WTC11 (cell line): ENCODE measurements around the gene RBM44. TPM values are rescaled to one million over a fixed set of nuclear protein-coding genes. Genes with fewer than 3 reads are reported as not detected.
A peak's percentile ranks its signal among the peaks of the same experiment; 100 is the strongest.
"Not testable (repeated sequence)": the region's sequence is repeated elsewhere in the genome, so short reads cannot be mapped to it uniquely, and the experiment has no call there.

Experiments used
- ATAC-seq: fragments of 200-7000 bp; cut with Tn5 transposase; 2 replicates; pipeline ENCODE4 v1.10.0; 2021; ENCODE audit warnings: mild to moderate bottlenecking, moderate library complexity
- CTCF ChIA-PET: fragments of 300-600 bp; sonication (Branson Sonifier 250); formaldehyde crosslinking; loops from one replicate; lab custom pipeline; 2021; ENCODE audit warnings: antibody characterized with exemption; lab: Charles Lee
- POLR2A ChIA-PET: fragments of 350-600 bp; sonication (Branson Sonifier 250); formaldehyde crosslinking; loops from one replicate; lab custom pipeline; 2021; ENCODE audit warnings: antibody characterized with exemption; lab: Charles Lee
- DNase-seq: peaks from one replicate; pipeline ENCODE4 v3.0.0; 2021; ENCODE audit warnings: low spot score
- H3K27ac Mint-ChIP-seq: 2 replicates; pipeline ENCODE4 v1.8.0; 2021; ENCODE audit warnings: mixed read lengths
- H3K27me3 Mint-ChIP-seq: 2 replicates; pipeline ENCODE4 v1.8.0; 2021; ENCODE audit warnings: low read depth, mild to moderate bottlenecking, moderate library complexity, mixed read lengths
- H3K36me3 Mint-ChIP-seq: 2 replicates; pipeline ENCODE4 v1.8.0; 2021; ENCODE audit warnings: mixed read lengths
- H3K4me1 Mint-ChIP-seq: 2 replicates; pipeline ENCODE4 v1.8.0; 2022; ENCODE audit warnings: mixed read lengths
- H3K4me3 Mint-ChIP-seq: 2 replicates; pipeline ENCODE4 v1.8.0; 2021; ENCODE audit warnings: mild to moderate bottlenecking, moderate library complexity, mixed read lengths
- H3K9me3 Mint-ChIP-seq: 2 replicates; pipeline ENCODE4 v1.8.0; 2021; ENCODE audit warnings: mixed read lengths
- ATF1 ChIP-seq: sonication (generic); formaldehyde crosslinking; IDR thresholded peaks from 2 replicates; pipeline ENCODE4 v1.8.1; 2023; ENCODE audit warnings: mild to moderate bottlenecking, moderate library complexity, missing genetic modification reagents
- CBFB ChIP-seq: sonication (generic); formaldehyde crosslinking; IDR thresholded peaks from 2 replicates; pipeline ENCODE4 v1.8.1; 2022; ENCODE audit warnings: mild to moderate bottlenecking, low read depth, missing genetic modification reagents
- CREM ChIP-seq: sonication (generic); formaldehyde crosslinking; IDR thresholded peaks from 2 replicates; pipeline ENCODE4 v1.8.1; 2022; ENCODE audit warnings: mild to moderate bottlenecking, missing genetic modification reagents, moderate library complexity
- FOXP1 ChIP-seq: sonication (generic); formaldehyde crosslinking; IDR thresholded peaks from 2 replicates; pipeline ENCODE4 v1.8.0; 2022; ENCODE audit warnings: missing genetic modification reagents, mild to moderate bottlenecking, moderate library complexity, borderline replicate concordance
- GRHL2 ChIP-seq: fragments of 250-450 bp; sonication (Bioruptor Pico); IDR thresholded peaks from 2 replicates; pipeline ENCODE4 v1.8.0; 2022; ENCODE audit warnings: mild to moderate bottlenecking, moderate library complexity; ENCODE audit not compliant: insufficient replicate concordance, severe bottlenecking
- GTF2I ChIP-seq: fragments of 250-450 bp; sonication (Bioruptor Pico); conservative IDR thresholded peaks from 2 replicates; pipeline ENCODE4 v1.4.0; 2021; ENCODE audit warnings: mild to moderate bottlenecking
- JUN ChIP-seq: sonication (generic); formaldehyde crosslinking; IDR thresholded peaks from 2 replicates; pipeline ENCODE4 v1.8.0; 2023; ENCODE audit warnings: mild to moderate bottlenecking, missing genetic modification reagents
- MXD4 ChIP-seq: fragments of 250-450 bp; sonication (Bioruptor Pico); IDR thresholded peaks from 2 replicates; pipeline ENCODE4 v1.8.0; 2021; ENCODE audit warnings: mild to moderate bottlenecking, moderate library complexity, borderline replicate concordance
- NFATC4 ChIP-seq: fragments of 250-450 bp; sonication (Bioruptor Pico); IDR thresholded peaks from 2 replicates; pipeline ENCODE4 v1.9.0; 2021; ENCODE audit warnings: mild to moderate bottlenecking
- NR1H2 ChIP-seq: sonication (generic); formaldehyde crosslinking; IDR thresholded peaks from 2 replicates; pipeline ENCODE4 v1.9.0; 2021; ENCODE audit warnings: mild to moderate bottlenecking, moderate library complexity, missing genetic modification reagents
- NR3C1 ChIP-seq: sonication (generic); formaldehyde crosslinking; conservative IDR thresholded peaks from 2 replicates; pipeline ENCODE4 v1.8.1; 2023; ENCODE audit warnings: low read depth, mild to moderate bottlenecking, missing genetic modification reagents
- RELA ChIP-seq: sonication (generic); formaldehyde crosslinking; IDR thresholded peaks from 2 replicates; pipeline ENCODE4 v1.8.1; 2022; ENCODE audit warnings: missing genetic modification reagents, mild to moderate bottlenecking, borderline replicate concordance
- SMAD3 ChIP-seq: sonication (generic); formaldehyde crosslinking; IDR thresholded peaks from 2 replicates; pipeline ENCODE4 v1.8.0; 2022; ENCODE audit warnings: missing genetic modification reagents, mild to moderate bottlenecking, borderline replicate concordance
- TEAD4 ChIP-seq: sonication (generic); formaldehyde crosslinking; IDR thresholded peaks from 2 replicates; pipeline ENCODE4 v1.8.0; 2022; ENCODE audit warnings: mild to moderate bottlenecking, missing genetic modification reagents
- ZNF263 ChIP-seq: sonication (generic); formaldehyde crosslinking; IDR thresholded peaks from 2 replicates; pipeline ENCODE4 v1.8.1; 2022; ENCODE audit warnings: low read depth, mild to moderate bottlenecking, moderate library complexity, missing genetic modification reagents
- ZNF671 ChIP-seq: fragments of 250-450 bp; sonication (Bioruptor Pico); IDR thresholded peaks from 2 replicates; pipeline ENCODE4 v1.8.0; 2021; ENCODE audit warnings: mild to moderate bottlenecking
- total RNA-seq: library from RNA; stranded (reverse); gene quantifications from 3 replicates; pipeline ENCODE4 v1.2.3, GENCODE V29; 2021
- TF ChIP-seq, protein P1 (sequence below): sonication (generic); formaldehyde crosslinking; IDR thresholded peaks from 2 replicates; pipeline ENCODE4 v1.8.1; 2023; ENCODE audit warnings: mild to moderate bottlenecking, missing genetic modification reagents, borderline replicate concordance
- TF ChIP-seq, protein P2 (sequence below): sonication (generic); formaldehyde crosslinking; IDR thresholded peaks from 2 replicates; pipeline ENCODE4 v1.8.0; 2022; ENCODE audit warnings: mild to moderate bottlenecking, missing genetic modification reagents
- TF ChIP-seq, protein P3 (sequence below): fragments of 250-450 bp; sonication (Bioruptor Pico); IDR thresholded peaks from 2 replicates; pipeline ENCODE4 v1.9.0; 2021; ENCODE audit warnings: moderate library complexity, mild to moderate bottlenecking, inconsistent platforms, borderline replicate concordance
- TF ChIP-seq, protein P4 (sequence below): fragments of 250-450 bp; sonication (Bioruptor Pico); IDR thresholded peaks from 2 replicates; pipeline ENCODE4 v1.8.0; 2021; ENCODE audit warnings: mild to moderate bottlenecking
- TF ChIP-seq, protein P5 (sequence below): sonication (generic); formaldehyde crosslinking; IDR thresholded peaks from 2 replicates; pipeline ENCODE4 v1.8.1; 2023; ENCODE audit warnings: mild to moderate bottlenecking, missing genetic modification reagents, moderate library complexity
- TF ChIP-seq, protein P6 (sequence below): sonication (generic); formaldehyde crosslinking; conservative IDR thresholded peaks from 2 replicates; pipeline ENCODE4 v1.8.1; 2023; ENCODE audit warnings: mild to moderate bottlenecking, low read depth, missing genetic modification reagents, moderate library complexity

Gene RBM44
- total RNA-seq, 1 experiment from 2014 or later = 1.3 TPM

DNA sequence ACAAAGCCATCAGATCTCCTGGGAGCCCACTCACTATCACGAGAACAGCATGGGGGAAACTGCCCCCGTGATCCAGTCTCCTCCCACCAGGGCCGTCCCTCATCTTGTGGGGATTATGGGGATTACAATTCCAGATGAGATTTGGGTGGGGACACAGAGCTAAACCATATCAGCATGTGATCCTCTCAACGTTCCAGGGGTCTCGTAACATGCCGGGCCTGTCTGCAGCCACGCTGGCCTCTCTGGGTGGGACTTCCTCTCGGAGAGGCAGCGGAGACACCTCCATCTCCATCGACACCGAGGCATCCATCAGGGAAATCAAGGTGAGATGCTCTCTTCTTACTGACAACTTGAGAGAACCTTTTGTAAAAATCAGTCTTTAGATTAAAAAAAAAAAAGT, 49.6 kb upstream of the RBM44 start (continued):
- TF ChIP-seq, protein P1, sequence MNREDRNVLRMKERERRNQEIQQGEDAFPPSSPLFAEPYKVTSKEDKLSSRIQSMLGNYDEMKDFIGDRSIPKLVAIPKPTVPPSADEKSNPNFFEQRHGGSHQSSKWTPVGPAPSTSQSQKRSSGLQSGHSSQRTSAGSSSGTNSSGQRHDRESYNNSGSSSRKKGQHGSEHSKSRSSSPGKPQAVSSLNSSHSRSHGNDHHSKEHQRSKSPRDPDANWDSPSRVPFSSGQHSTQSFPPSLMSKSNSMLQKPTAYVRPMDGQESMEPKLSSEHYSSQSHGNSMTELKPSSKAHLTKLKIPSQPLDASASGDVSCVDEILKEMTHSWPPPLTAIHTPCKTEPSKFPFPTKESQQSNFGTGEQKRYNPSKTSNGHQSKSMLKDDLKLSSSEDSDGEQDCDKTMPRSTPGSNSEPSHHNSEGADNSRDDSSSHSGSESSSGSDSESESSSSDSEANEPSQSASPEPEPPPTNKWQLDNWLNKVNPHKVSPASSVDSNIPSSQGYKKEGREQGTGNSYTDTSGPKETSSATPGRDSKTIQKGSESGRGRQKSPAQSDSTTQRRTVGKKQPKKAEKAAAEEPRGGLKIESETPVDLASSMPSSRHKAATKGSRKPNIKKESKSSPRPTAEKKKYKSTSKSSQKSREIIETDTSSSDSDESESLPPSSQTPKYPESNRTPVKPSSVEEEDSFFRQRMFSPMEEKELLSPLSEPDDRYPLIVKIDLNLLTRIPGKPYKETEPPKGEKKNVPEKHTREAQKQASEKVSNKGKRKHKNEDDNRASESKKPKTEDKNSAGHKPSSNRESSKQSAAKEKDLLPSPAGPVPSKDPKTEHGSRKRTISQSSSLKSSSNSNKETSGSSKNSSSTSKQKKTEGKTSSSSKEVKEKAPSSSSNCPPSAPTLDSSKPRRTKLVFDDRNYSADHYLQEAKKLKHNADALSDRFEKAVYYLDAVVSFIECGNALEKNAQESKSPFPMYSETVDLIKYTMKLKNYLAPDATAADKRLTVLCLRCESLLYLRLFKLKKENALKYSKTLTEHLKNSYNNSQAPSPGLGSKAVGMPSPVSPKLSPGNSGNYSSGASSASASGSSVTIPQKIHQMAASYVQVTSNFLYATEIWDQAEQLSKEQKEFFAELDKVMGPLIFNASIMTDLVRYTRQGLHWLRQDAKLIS (CRISPR knock-in tag) = no peak
- no peak for TF ChIP-seq SMAD3

DNA sequence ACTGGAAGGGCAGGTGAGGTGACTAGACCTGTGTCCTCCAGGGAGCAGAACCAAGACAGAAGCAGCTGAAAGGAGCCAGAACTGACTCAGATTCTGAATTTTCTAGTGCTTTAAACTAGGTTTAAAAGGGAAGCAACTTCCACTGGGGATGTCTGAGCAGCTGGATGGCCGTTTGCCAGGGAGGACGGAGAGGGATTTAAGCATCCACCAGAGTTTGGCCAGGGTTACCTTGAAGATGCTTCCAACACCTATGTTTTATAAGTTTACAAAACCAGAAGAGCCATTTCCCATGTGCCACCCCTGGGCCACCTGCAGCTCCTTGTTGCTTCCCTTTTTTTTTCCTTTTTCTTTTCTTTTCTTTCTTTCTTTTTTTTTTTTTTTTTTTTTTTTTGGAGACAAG, 48.6 kb upstream of the RBM44 start:
- H3K4me3 Mint-ChIP-seq = no peak overlapping the region
- H3K36me3 Mint-ChIP-seq = peaks cover 68% of the 10 kb centered on the region
- H3K4me1 Mint-ChIP-seq = peaks cover 3% of the 10 kb centered on the region
- ChIA-PET CTCF (interaction anchor here (0.6 kb wide), 1 partner anchor 75 kb away, joined by 3 read pairs; no protein-coding TSS in a partner anchor), POLR2A (no interaction called here)
- ATAC-seq (no peak), DNase-seq (no peak)
- H3K27ac Mint-ChIP-seq = 0 out of 2 replicates have a peak overlapping the region, but pooled peaks have one; percentile 3
- TF ChIP-seq, protein P2, sequence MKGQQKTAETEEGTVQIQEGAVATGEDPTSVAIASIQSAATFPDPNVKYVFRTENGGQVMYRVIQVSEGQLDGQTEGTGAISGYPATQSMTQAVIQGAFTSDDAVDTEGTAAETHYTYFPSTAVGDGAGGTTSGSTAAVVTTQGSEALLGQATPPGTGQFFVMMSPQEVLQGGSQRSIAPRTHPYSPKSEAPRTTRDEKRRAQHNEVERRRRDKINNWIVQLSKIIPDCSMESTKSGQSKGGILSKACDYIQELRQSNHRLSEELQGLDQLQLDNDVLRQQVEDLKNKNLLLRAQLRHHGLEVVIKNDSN (CRISPR knock-in tag) = no peak
- TF ChIP-seq JUN (CRISPR knock-in tag) = no peak
- no peak for TF ChIP-seq CBFB (CRISPR knock-in tag)
- TF ChIP-seq ATF1 = no peak
- TF ChIP-seq ZNF263 = no peak
- no peak for TF ChIP-seq MXD4 (CRISPR knock-in tag)
- no peak for TF ChIP-seq NR3C1 (CRISPR knock-in tag)
- no peak for TF ChIP-seq RELA (CRISPR knock-in tag)
- TF ChIP-seq GRHL2 (CRISPR knock-in tag) = no peak
- no peak for TF ChIP-seq CREM (CRISPR knock-in tag)
- no peak for TF ChIP-seq ZNF671 (CRISPR knock-in tag)
- no peak for TF ChIP-seq NFATC4
- TF ChIP-seq, protein P3, sequence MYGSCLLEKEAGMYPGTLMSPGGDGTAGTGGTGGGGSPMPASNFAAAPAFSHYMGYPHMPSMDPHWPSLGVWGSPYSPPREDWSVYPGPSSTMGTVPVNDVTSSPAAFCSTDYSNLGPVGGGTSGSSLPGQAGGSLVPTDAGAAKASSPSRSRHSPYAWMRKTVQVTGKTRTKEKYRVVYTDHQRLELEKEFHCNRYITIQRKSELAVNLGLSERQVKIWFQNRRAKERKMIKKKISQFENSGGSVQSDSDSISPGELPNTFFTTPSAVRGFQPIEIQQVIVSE = no peak
- TF ChIP-seq TEAD4 (CRISPR knock-in tag) = no peak
- no peak for TF ChIP-seq GTF2I
- no peak for TF ChIP-seq FOXP1 (CRISPR knock-in tag)
- no peaks in the 10 kb centered on the region for H3K27me3 Mint-ChIP-seq
- H3K9me3 Mint-ChIP-seq = no peaks in the 10 kb centered on the region

DNA sequence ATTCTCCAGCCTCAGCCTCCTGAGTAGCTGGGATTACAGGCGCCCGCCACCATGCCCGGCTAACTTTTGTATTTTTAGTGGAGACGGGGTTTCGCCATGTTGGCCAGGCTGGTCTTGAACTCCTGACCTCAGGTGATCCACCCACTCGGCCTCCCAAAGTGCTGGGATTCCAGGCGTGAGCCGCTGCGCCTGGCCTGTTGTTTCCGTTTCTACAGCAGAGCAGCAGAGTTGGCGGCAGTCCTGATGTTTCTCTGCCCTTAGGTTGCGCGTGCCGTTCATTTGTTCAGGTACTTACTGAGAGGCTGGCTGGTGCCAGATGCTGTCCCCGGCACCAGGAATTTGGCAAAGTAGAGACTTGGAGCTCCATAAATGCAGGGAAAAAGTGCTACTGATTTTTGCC, 48.1 kb upstream of the RBM44 start:
- H3K36me3 Mint-ChIP-seq = peaks cover 72% of the 10 kb centered on the region
- H3K4me3 Mint-ChIP-seq, DNase-seq, H3K27ac Mint-ChIP-seq, POLR2A ChIA-PET, H3K9me3 Mint-ChIP-seq, CTCF ChIA-PET, H3K4me1 Mint-ChIP-seq, ATAC-seq, H3K27me3 Mint-ChIP-seq: not testable (repeated sequence)

DNA sequence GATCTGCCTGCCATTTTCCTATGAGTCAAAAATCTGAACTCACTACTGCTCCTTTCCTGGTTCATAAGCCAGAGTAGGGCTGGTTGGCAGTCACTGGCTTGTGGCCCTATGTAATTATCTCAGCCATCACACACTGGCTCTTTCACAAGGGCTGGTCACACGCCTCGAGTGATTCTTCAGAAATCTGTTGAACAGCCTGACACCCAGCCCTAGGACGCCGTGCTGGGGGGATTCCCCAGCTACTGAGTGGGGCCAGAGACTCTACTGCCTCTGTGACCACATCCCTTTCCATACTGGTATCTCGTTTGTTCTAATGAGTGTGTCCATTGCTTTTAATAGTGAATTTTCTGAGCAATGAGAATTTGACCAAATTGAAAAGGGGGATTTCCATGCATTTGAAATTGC, 45.8 kb upstream of the RBM44 start:
- CTCF ChIA-PET = no interaction called here
- no peak overlapping the region for H3K27ac Mint-ChIP-seq
- peaks cover 77% of the 10 kb centered on the region for H3K36me3 Mint-ChIP-seq
- no peak overlapping the region for H3K4me3 Mint-ChIP-seq
- no peak for ATAC-seq
- DNase-seq = no peak
- no peaks in the 10 kb centered on the region for H3K4me1 Mint-ChIP-seq
- POLR2A ChIA-PET = no interaction called here
- H3K9me3 Mint-ChIP-seq = no peaks in the 10 kb centered on the region
- H3K27me3 Mint-ChIP-seq = no peaks in the 10 kb centered on the region
- no peak for TF ChIP-seq NR1H2 (CRISPR knock-in tag)
- TF ChIP-seq, protein P4, sequence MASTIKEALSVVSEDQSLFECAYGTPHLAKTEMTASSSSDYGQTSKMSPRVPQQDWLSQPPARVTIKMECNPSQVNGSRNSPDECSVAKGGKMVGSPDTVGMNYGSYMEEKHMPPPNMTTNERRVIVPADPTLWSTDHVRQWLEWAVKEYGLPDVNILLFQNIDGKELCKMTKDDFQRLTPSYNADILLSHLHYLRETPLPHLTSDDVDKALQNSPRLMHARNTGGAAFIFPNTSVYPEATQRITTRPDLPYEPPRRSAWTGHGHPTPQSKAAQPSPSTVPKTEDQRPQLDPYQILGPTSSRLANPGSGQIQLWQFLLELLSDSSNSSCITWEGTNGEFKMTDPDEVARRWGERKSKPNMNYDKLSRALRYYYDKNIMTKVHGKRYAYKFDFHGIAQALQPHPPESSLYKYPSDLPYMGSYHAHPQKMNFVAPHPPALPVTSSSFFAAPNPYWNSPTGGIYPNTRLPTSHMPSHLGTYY (CRISPR knock-in tag) = no peak
- TF ChIP-seq, protein P5, sequence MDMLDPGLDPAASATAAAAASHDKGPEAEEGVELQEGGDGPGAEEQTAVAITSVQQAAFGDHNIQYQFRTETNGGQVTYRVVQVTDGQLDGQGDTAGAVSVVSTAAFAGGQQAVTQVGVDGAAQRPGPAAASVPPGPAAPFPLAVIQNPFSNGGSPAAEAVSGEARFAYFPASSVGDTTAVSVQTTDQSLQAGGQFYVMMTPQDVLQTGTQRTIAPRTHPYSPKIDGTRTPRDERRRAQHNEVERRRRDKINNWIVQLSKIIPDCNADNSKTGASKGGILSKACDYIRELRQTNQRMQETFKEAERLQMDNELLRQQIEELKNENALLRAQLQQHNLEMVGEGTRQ = no peak
- no peak for TF ChIP-seq JUN (CRISPR knock-in tag)
- TF ChIP-seq, protein P6, sequence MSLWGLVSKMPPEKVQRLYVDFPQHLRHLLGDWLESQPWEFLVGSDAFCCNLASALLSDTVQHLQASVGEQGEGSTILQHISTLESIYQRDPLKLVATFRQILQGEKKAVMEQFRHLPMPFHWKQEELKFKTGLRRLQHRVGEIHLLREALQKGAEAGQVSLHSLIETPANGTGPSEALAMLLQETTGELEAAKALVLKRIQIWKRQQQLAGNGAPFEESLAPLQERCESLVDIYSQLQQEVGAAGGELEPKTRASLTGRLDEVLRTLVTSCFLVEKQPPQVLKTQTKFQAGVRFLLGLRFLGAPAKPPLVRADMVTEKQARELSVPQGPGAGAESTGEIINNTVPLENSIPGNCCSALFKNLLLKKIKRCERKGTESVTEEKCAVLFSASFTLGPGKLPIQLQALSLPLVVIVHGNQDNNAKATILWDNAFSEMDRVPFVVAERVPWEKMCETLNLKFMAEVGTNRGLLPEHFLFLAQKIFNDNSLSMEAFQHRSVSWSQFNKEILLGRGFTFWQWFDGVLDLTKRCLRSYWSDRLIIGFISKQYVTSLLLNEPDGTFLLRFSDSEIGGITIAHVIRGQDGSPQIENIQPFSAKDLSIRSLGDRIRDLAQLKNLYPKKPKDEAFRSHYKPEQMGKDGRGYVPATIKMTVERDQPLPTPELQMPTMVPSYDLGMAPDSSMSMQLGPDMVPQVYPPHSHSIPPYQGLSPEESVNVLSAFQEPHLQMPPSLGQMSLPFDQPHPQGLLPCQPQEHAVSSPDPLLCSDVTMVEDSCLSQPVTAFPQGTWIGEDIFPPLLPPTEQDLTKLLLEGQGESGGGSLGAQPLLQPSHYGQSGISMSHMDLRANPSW (CRISPR knock-in tag) = no peak
- no peak for TF ChIP-seq ZNF671 (CRISPR knock-in tag)
